Osteocyte (in vitro differentiated cells): ENCODE data around the gene SORT1. TPM values are rescaled to one million over a fixed set of nuclear protein-coding genes. Genes with fewer than 3 reads are reported as not detected.

Experiments used
- DNase-seq: peaks from one replicate; pipeline ENCODE4 v3.0.0; 2021; ENCODE audit warnings: mixed read lengths; ENCODE audit not compliant: unreplicated experiment; ENCODE audit errors: extremely low spot score
- H3K27ac Mint-ChIP-seq: one replicate; pipeline ENCODE4 v1.8.0; 2021; ENCODE audit warnings: mild to moderate bottlenecking, mixed read lengths; ENCODE audit not compliant: unreplicated experiment
- H3K27me3 Mint-ChIP-seq: one replicate; pipeline ENCODE4 v1.8.0; 2021; ENCODE audit warnings: mixed read lengths; ENCODE audit not compliant: unreplicated experiment
- H3K36me3 Mint-ChIP-seq: one replicate; pipeline ENCODE4 v1.8.0; 2021; ENCODE audit warnings: mixed read lengths; ENCODE audit not compliant: unreplicated experiment
- H3K4me1 Mint-ChIP-seq: one replicate; pipeline ENCODE4 v1.8.0; 2021; ENCODE audit warnings: mixed read lengths; ENCODE audit not compliant: unreplicated experiment
- H3K4me3 Mint-ChIP-seq: one replicate; pipeline ENCODE4 v1.8.0; 2021; ENCODE audit warnings: mild to moderate bottlenecking, moderate library complexity, mixed read lengths; ENCODE audit not compliant: unreplicated experiment
- H3K9me3 Mint-ChIP-seq: one replicate; pipeline ENCODE4 v1.8.0; 2021; ENCODE audit warnings: mixed read lengths; ENCODE audit not compliant: unreplicated experiment
- total RNA-seq: library from RNA; stranded (reverse); gene quantifications from 2 replicates; pipeline ENCODE4 v1.2.1, GENCODE V29; 2021
- TF ChIP-seq, protein P1 (sequence below): fragments of 200-600 bp; sonication (generic); IDR thresholded peaks from 2 replicates; pipeline ENCODE4 v1.5.0; 2021; ENCODE audit warnings: antibody characterized with exemption, mild to moderate bottlenecking, moderate library complexity

SORT1 gene
- total RNA-seq, 1 donor from 2014 or later = 71.4 TPM

GRCh38 chr1:109274533-109275476 is 122.9 kb downstream of the SORT1 start:
- TF ChIP-seq, protein P1, sequence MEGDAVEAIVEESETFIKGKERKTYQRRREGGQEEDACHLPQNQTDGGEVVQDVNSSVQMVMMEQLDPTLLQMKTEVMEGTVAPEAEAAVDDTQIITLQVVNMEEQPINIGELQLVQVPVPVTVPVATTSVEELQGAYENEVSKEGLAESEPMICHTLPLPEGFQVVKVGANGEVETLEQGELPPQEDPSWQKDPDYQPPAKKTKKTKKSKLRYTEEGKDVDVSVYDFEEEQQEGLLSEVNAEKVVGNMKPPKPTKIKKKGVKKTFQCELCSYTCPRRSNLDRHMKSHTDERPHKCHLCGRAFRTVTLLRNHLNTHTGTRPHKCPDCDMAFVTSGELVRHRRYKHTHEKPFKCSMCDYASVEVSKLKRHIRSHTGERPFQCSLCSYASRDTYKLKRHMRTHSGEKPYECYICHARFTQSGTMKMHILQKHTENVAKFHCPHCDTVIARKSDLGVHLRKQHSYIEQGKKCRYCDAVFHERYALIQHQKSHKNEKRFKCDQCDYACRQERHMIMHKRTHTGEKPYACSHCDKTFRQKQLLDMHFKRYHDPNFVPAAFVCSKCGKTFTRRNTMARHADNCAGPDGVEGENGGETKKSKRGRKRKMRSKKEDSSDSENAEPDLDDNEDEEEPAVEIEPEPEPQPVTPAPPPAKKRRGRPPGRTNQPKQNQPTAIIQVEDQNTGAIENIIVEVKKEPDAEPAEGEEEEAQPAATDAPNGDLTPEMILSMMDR = no peak
- peak overlapping the region; percentile 52 for H3K4me3 Mint-ChIP-seq
- H3K36me3 Mint-ChIP-seq = peaks cover 1% of the 10 kb centered on the region
- H3K9me3 Mint-ChIP-seq = no peaks in the 10 kb centered on the region
- H3K4me1 Mint-ChIP-seq = peaks cover 36% of the 10 kb centered on the region
- H3K27ac Mint-ChIP-seq = peak overlapping the region; percentile 87
- H3K27me3 Mint-ChIP-seq = no peaks in the 10 kb centered on the region
- DNase-seq = peak; percentile 86

DNA sequence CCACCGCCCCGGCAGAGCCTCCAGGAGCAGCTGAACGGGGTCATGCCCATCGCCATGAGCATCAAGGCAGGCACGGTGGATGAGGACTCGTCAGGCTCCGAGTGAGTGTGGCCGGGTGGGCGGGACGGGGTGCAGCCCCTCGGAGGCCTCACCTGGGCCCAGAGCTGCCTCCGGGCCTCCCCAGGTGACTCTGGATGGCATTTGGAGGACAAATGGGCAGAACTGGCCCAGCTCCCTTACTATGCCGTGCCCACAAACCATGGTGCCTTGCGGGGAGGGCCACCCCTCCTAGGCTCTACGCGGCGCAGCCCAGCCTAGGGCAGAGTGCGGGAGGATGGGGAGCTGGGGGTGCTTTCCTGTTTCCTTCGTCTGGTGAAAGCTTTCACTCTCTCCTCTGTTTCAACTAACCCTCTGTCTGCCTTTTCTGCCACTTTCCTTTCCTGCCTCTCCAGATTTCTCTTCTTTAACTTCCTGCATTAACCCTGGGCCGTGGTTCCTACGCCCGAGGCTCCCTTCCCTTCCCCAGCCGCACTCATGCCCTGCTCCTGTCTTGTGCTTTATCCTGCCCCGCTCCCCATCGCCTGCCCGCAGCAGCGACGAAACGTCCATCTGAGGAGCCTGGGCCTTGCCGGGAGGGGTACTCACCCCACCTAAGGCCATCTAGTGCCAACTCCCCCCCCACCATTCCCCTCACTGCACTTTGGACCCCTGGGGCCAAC is 124.0 kb downstream of the SORT1 start:
- H3K4me3 Mint-ChIP-seq = no peak overlapping the region
- peak overlapping the region; percentile 87 for H3K27ac Mint-ChIP-seq
- H3K9me3 Mint-ChIP-seq = no peaks in the 10 kb centered on the region
- TF ChIP-seq, protein P1 = no peak
- H3K36me3 Mint-ChIP-seq = peaks cover 1% of the 10 kb centered on the region
- DNase-seq = no peak
- H3K4me1 Mint-ChIP-seq = peaks cover 36% of the 10 kb centered on the region
- H3K27me3 Mint-ChIP-seq = no peaks in the 10 kb centered on the region

GRCh38 chr1:109272831-109273547 is 124.7 kb downstream of the SORT1 start:
- peaks cover 36% of the 10 kb centered on the region for H3K4me1 Mint-ChIP-seq
- no peaks in the 10 kb centered on the region for H3K27me3 Mint-ChIP-seq
- no peak for DNase-seq
- H3K36me3 Mint-ChIP-seq = peaks cover 3% of the 10 kb centered on the region
- no peak overlapping the region for H3K27ac Mint-ChIP-seq
- H3K4me3 Mint-ChIP-seq = no peak overlapping the region
- no peaks in the 10 kb centered on the region for H3K9me3 Mint-ChIP-seq
- TF ChIP-seq, protein P1 = no peak

- Mint-ChIP-seq H3K4me1 (peaks cover 33% of the 10 kb centered on the region), H3K27ac (no peak overlapping the region), H3K36me3 (peaks cover 3% of the 10 kb centered on the region), H3K4me3 (no peak overlapping the region), H3K9me3 (no peaks in the 10 kb centered on the region), H3K27me3 (no peaks in the 10 kb centered on the region)
- TF ChIP-seq, protein P1 = no peak
- DNase-seq = no peak
Measured at GRCh38 chr1:109272021-109272799, 125.5 kb downstream of the SORT1 start.
